Common myeloid progenitor, CD34-positive (primary cell): Measurements from ENCODE around the gene DCAF8.
A peak's percentile ranks its signal among the peaks of the same experiment; 100 is the strongest.

ENCODE experiments used
- CTCF ChIA-PET: fragments of 350-600 bp; sonication (Branson Sonifier 250); formaldehyde crosslinking; loops from one replicate; lab custom pipeline; 2021; ENCODE audit warnings: antibody characterized with exemption; lab: Charles Lee
- POLR2A ChIA-PET: fragments of 350-600 bp; sonication (Branson Sonifier 250); formaldehyde crosslinking; loops from one replicate; lab custom pipeline; 2021; ENCODE audit warnings: antibody characterized with exemption; lab: Charles Lee
- DNase-seq, 3 donors: peaks; one replicate each; pipeline versions ENCODE4 v3.0.0 to v3.0.0-alpha.2; 2013
- H3K27ac ChIP-seq, 2 experiments: 1 replicate in 1 of 2; 2 replicates in 1 of 2; pipeline ENCODE4 v1.7.0; 2013; ENCODE audit warnings: inconsistent platforms in 2 of 2, low read length in 2 of 2, mild to moderate bottlenecking in 2 of 2, low read depth in 1 of 2, moderate library complexity in 1 of 2; ENCODE audit not compliant: severe bottlenecking in 2 of 2, insufficient read depth in 1 of 2, poor library complexity in 1 of 2
- H3K27me3 ChIP-seq, 5 experiments: replicated peaks in 2 of 5; 1 replicate in 3 of 5; 2 replicates in 2 of 5; pipeline versions ENCODE4 v1.6.1 to v1.7.0; 2013; ENCODE audit warnings: low read length in 4 of 5, mild to moderate bottlenecking in 2 of 5, moderate library complexity in 2 of 5, inconsistent platforms in 1 of 5; ENCODE audit not compliant: insufficient read depth in 5 of 5, control insufficient read depth in 4 of 5
- H3K36me3 ChIP-seq, 4 experiments: 1 replicate in 2 of 4; 2 replicates in 2 of 4; pipeline versions ENCODE4 v1.6.1 to v1.7.0; 2013; ENCODE audit warnings: low read length in 3 of 4, control low read depth in 1 of 4, mild to moderate bottlenecking in 1 of 4; ENCODE audit not compliant: control insufficient read depth in 4 of 4, insufficient read depth in 4 of 4
- H3K4me1 ChIP-seq, 4 experiments: 1 replicate in 3 of 4; 2 replicates in 1 of 4; pipeline versions ENCODE4 v1.6.1 to v1.7.1; 2013; ENCODE audit warnings: low read length in 3 of 4, mild to moderate bottlenecking in 3 of 4, control low read depth in 1 of 4, inconsistent platforms in 1 of 4, moderate library complexity in 1 of 4; ENCODE audit not compliant: control insufficient read depth in 4 of 4, insufficient read depth in 4 of 4; ENCODE audit errors: control extremely low read depth in 1 of 4
- H3K4me3 ChIP-seq, 7 experiments: 1 replicate in 4 of 7; 2 replicates in 3 of 7; pipeline versions ENCODE4 v1.5.1 to v1.7.0; 2013; ENCODE audit warnings: mild to moderate bottlenecking in 7 of 7, low read length in 6 of 7, moderate library complexity in 6 of 7, inconsistent platforms in 2 of 7, low read depth in 2 of 7, control low read depth in 1 of 7; ENCODE audit not compliant: insufficient read depth in 4 of 7, control insufficient read depth in 1 of 7; ENCODE audit errors: extremely low read depth in 1 of 7
- H3K9me3 ChIP-seq, 5 experiments: 1 replicate in 4 of 5; 2 replicates in 1 of 5; pipeline versions ENCODE4 v1.6.1 to v1.7.1; 2013; ENCODE audit warnings: low read length in 4 of 5, mild to moderate bottlenecking in 2 of 5, inconsistent platforms in 1 of 5, low read depth in 1 of 5, moderate library complexity in 1 of 5; ENCODE audit not compliant: control insufficient read depth in 4 of 5, insufficient read depth in 2 of 5; ENCODE audit errors: control extremely low read depth in 1 of 5
- WGBS: methylation state at CpG from one replicate; pipeline ENCODE4 v1.1.5; 2013; ENCODE audit not compliant: insufficient coverage; 5-methylcytosine and 5-hydroxymethylcytosine counted together

DCAF8 gene

DNA sequence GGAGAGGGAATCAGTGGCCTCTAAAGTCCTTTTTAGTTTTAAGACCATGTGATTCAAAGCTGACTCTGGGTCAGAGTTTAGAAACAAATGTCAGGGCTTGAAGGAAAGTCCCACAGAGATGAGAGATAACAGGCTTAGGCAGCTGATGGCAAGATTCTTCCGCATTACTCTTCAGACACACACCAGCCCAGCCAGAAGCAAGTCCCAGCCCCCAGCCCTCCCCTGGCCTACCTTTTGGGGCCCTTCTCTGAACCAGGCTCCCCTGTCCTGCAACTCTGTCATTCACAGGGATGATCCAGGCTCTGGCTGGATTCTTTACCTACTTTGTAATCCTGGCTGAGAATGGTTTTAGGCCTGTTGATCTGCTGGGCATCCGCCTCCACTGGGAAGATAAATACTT lies 85.1 kb downstream of the DCAF8 start:
- Histone ChIP-seq H3K4me1 (no peaks in the 10 kb centered on the region), H3K36me3 (no peaks in the 10 kb centered on the region), H3K27ac (no peak overlapping the region), H3K27me3 (peaks cover 0 to 3% (median 0%) of the 10 kb centered on the region in 5 experiments), H3K4me3 (no peak overlapping the region), H3K9me3 (no peaks in the 10 kb centered on the region)
- WGBS = 100% methylated on average over 2 of the region's 2 CpGs
- ChIA-PET CTCF (no interaction called here), POLR2A (no interaction called here)
- DNase-seq = no peak

DNA sequence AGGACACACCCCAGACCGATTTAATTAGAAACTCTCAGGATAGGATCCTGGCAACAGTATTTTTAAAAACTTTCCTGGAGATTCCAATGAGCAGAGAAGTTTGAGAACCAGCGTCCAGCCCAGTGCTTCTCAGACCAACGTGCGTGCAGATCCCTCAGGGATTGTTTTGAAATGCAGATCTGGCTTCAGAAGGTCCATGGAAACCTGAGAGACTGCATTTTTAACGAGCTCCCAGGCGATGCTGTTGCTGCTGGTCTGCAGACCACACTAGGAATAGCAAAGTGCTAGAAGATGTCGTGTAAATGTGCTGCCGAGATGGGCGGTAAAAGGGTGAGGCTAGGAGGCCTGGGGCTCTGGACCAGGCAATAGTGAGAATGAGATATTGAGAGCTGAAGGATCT lies 90.4 kb downstream of the DCAF8 start:
- 93% methylated on average over 9 of the region's 9 CpGs for WGBS
- POLR2A ChIA-PET = no interaction called here

DNA sequence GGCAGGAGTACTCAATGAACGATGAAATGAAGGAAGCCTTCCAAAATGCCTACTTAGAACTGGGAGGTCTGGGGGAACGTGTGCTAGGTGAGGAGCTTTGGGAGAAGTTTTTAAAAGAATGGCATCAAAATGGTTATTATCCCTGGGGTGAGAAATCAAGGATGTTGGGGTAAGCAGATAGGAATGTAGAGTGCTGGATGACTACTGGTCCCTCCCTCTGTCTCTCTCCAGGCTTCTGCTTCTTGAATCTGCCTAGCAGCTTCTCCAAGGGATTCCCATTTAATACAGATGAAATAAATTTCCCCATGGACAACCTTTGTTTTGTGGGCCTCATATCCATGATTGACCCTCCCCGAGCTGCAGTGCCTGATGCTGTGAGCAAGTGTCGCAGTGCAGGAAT lies 91.0 kb downstream of the DCAF8 start:
- CTCF ChIA-PET = interaction anchor here (1.3 to 2.0 kb wide), 3 partner anchors 12 to 30 kb away, joined by 4 to 6 read pairs (median 4); no protein-coding TSS in a partner anchor
- H3K36me3 ChIP-seq = no peaks in the 10 kb centered on the region
- peaks cover 2 to 41% (median 20%) of the 10 kb centered on the region in 4 experiments for H3K4me1 ChIP-seq
- H3K4me3 ChIP-seq = no peak overlapping the region
- no peaks in the 10 kb centered on the region for H3K9me3 ChIP-seq
- 100% methylated on average over 4 of the region's 4 CpGs for WGBS
- no peak for DNase-seq
- POLR2A ChIA-PET = no interaction called here
- H3K27ac ChIP-seq = no peak overlapping the region
- no peaks in the 10 kb centered on the region for H3K27me3 ChIP-seq

More for the DNA sequence above, 90.4 kb downstream of the DCAF8 start:
- no peaks in the 10 kb centered on the region for H3K9me3 ChIP-seq
- no peaks in the 10 kb centered on the region for H3K36me3 ChIP-seq
- H3K27ac ChIP-seq = no peak overlapping the region
- H3K4me3 ChIP-seq = no peak overlapping the region
- no peak for DNase-seq
- CTCF ChIA-PET = interaction anchor here (1.3 to 1.6 kb wide), 4 partner anchors 11 to 86 kb away, joined by 3 to 5 read pairs (median 4); partner anchors contain the start of gene CASQ1
- H3K4me1 ChIP-seq = peaks cover 0 to 34% (median 15%) of the 10 kb centered on the region in 4 experiments
- no peaks in the 10 kb centered on the region for H3K27me3 ChIP-seq

DNA sequence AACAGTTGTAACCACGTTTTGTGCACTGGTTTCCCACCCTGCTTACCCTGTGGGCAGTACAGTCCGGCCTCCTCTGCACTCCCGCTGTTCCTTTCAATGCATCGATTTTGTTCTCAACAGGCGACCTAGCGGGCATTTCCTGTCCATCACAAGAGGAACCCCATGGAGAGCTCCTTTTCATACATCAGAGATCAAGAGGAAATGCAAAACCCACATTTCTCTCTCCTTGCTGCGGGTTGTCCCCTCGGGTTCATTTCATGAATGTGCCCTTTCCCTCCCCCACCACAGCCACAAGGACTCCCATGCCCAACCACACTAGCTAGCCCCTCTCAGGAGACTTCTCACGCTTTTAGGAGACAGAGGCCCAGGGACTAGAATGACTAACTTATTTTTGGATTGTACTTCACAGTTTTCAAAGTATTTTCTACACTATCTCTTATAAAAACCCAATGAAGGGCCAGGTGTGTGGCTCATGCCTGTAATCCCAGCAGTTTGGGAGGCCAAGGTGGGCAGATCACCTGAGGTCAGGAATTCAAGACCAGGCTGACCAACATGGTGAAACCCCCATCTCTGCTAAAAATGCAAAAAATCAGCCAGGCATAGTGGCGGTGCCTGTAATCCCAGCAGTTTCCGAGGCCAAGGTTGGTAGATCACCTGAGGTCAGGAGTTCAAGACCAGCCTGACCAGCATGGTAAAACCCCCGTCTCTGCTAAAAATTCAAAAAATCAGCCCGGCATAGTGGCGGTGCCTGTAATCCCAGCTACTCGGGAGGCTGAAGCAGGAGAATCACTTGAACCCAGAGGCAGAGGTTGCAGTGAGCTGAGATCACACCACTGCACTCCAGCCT lies 92.6 kb downstream of the DCAF8 start:
- ChIA-PET CTCF (interaction anchor here (1.0 to 2.0 kb wide), 8 partner anchors 14 to 83 kb away, joined by 3 to 6 read pairs (median 4); no protein-coding TSS in a partner anchor), POLR2A (interaction anchor here (0.7 to 1.0 kb wide), 2 partner anchors 9 to 33 kb away, joined by 3 to 4 read pairs; no protein-coding TSS in a partner anchor)
- Histone ChIP-seq H3K9me3 (no peaks in the 10 kb centered on the region), H3K27me3 (no peaks in the 10 kb centered on the region), H3K36me3 (no peaks in the 10 kb centered on the region), H3K27ac (no peak overlapping the region), H3K4me3 (peak overlapping the region in 2 of 7 experiments; percentile 28 to 48), H3K4me1 (peaks cover 4 to 50% (median 26%) of the 10 kb centered on the region in 4 experiments)
- 46% methylated on average over 12 of the region's 15 CpGs for WGBS
- peak; percentile 19 to 85 (median 82) for DNase-seq

DNA sequence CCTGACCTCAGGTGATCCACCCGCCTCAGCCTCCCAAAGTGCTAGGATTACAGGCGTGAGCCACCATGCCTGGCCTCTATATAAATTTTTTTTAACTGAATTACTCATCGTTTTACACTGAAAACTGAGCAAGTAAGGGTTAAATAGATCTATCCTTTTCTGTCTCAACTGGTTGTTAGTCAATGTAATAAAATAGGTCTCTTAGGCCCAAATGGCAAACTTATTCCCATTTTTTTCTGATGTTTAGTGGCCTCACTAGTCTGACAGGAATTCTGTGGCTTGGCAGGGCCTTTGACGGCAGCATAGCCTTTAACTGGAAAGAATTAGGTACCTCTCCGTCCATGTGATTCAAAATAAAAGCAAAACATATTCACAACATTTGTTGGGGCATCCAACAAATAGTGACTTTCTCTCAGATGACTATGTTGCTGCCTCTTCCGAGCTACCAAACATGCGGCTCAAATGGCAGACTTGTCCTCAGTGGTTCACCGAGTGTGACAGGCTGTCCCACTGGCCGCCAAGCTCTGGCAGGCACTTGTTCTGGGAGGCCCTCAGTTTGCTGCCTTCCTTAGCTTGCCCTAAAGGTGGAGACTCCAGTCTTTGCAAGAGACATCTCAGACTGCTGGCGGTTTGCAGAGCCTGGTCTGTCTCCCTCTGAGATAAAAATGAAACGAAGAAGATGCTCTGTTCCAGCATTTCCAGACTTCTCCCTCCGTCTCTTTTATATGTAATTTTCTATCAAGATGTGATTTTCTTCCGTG lies 93.6 kb downstream of the DCAF8 start:
- no peak overlapping the region for H3K27ac ChIP-seq
- H3K4me3 ChIP-seq = peak overlapping the region in 1 of 7 experiments; percentile 48
- no peak for DNase-seq
- 97% methylated on average over 11 of the region's 13 CpGs for WGBS
- CTCF ChIA-PET = interaction anchor here (0.8 to 2.0 kb wide), 6 partner anchors 18 to 83 kb away, joined by 3 to 6 read pairs (median 4); no protein-coding TSS in a partner anchor
- no peaks in the 10 kb centered on the region for H3K9me3 ChIP-seq
- H3K27me3 ChIP-seq = no peaks in the 10 kb centered on the region
- peaks cover 4 to 50% (median 26%) of the 10 kb centered on the region in 4 experiments for H3K4me1 ChIP-seq
- H3K36me3 ChIP-seq = no peaks in the 10 kb centered on the region
- POLR2A ChIA-PET = interaction anchor here (0.7 kb wide), 2 partner anchors 34 to 114 kb away, joined by 4 read pairs; no protein-coding TSS in a partner anchor

DNA sequence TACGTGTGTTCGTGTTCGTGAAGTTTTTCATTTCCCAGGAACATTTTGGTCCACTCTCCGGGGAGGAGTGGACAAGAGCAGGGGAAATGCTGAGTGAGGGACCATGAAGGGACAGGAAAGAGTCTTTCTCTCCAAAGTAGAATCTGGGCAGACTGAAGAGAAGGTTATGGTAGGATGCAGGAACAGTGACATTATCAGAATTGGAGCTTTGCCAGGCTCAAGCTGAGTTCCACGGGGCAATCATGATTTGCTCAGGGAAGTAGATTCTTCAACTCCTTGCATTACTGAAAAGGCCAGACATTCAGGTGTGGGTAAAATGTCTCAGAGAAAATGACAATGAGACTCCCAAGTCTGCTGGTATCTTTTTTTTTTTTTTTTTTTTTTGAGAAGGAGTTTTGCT lies 94.3 kb downstream of the DCAF8 start:
- Histone ChIP-seq H3K9me3 (no peaks in the 10 kb centered on the region), H3K4me1 (peaks cover 4 to 54% (median 26%) of the 10 kb centered on the region in 4 experiments), H3K27ac (no peak overlapping the region), H3K27me3 (no peaks in the 10 kb centered on the region), H3K36me3 (no peaks in the 10 kb centered on the region), H3K4me3 (no peak overlapping the region)
- 70% methylated on average over 2 of the region's 5 CpGs for WGBS
- ChIA-PET POLR2A (interaction anchor here (1.1 kb wide), 1 partner anchor 8 kb away, joined by 3 read pairs; no protein-coding TSS in a partner anchor), CTCF (interaction anchor here (0.8 to 2.0 kb wide), 2 partner anchors 28 to 62 kb away, joined by 3 to 4 read pairs; no protein-coding TSS in a partner anchor)
- DNase-seq = no peak
